Smooth muscle cell (in vitro differentiated cells): ENCODE results near the gene LDLRAP1. TPM values are rescaled to one million over a fixed set of nuclear protein-coding genes. Genes with fewer than 3 reads are reported as not detected.

ENCODE experiments used
- DNase-seq: peaks from one replicate; lab custom pipeline; 2025; ENCODE audit not compliant: unreplicated experiment; lab: John Stamatoyannopoulos, UW
- H2AFZ ChIP-seq: fragments of 200-600 bp; sonication (generic); 2 replicates; pipeline ENCODE4 v1.6.0; 2016; ENCODE audit warnings: antibody characterized with exemption, low read depth, mild to moderate bottlenecking
- H3F3A ChIP-seq: fragments of 200-600 bp; sonication (generic); 2 replicates; pipeline ENCODE4 v1.6.0; 2017; ENCODE audit warnings: antibody characterized with exemption, low read depth
- H3K27ac ChIP-seq: fragments of 200-600 bp; sonication (generic); 2 replicates; pipeline ENCODE4 v1.5.1; 2016; ENCODE audit warnings: low read depth, mild to moderate bottlenecking
- H3K27me3 ChIP-seq: fragments of 200-600 bp; sonication (generic); 2 replicates; pipeline ENCODE4 v1.6.1; 2016; ENCODE audit warnings: low read depth, mild to moderate bottlenecking
- H3K36me3 ChIP-seq: fragments of 200-600 bp; sonication (generic); 2 replicates; pipeline ENCODE4 v1.5.1; 2016; ENCODE audit warnings: low read depth
- H3K4me1 ChIP-seq: fragments of 200-600 bp; sonication (generic); 2 replicates; pipeline ENCODE4 v1.5.1; 2016; ENCODE audit warnings: low read depth
- H3K4me2 ChIP-seq: fragments of 200-600 bp; sonication (generic); 2 replicates; pipeline ENCODE4 v1.6.0; 2016; ENCODE audit warnings: mild to moderate bottlenecking
- H3K4me3 ChIP-seq: fragments of 200-600 bp; sonication (generic); 2 replicates; pipeline ENCODE4 v1.5.1; 2016; ENCODE audit warnings: mild to moderate bottlenecking
- H3K79me2 ChIP-seq: fragments of 200-600 bp; sonication (generic); 2 replicates; pipeline ENCODE4 v1.6.0; 2016; ENCODE audit warnings: low read depth, mild to moderate bottlenecking
- H3K9ac ChIP-seq: fragments of 200-600 bp; sonication (generic); 2 replicates; pipeline ENCODE4 v1.6.0; 2016; ENCODE audit warnings: low read depth
- H3K9me3 ChIP-seq: fragments of 200-600 bp; sonication (generic); replicated peaks from 2 replicates; pipeline ENCODE4 v1.5.1; 2016; ENCODE audit warnings: low read depth
- H4K20me1 ChIP-seq: fragments of 200-600 bp; sonication (generic); 2 replicates; pipeline ENCODE4 v1.6.0; 2016; ENCODE audit warnings: low read depth
- WGBS: methylation state at CpG from one replicate; pipeline ENCODE4 v1.1.7; 2016; ENCODE audit warnings: low lambda C conversion rate; 5-methylcytosine and 5-hydroxymethylcytosine counted together
- polyA plus RNA-seq: library from polyadenylated mRNA; unstranded; fragments of >200 nt; fragmentation: Nextera tagmentation; extraction: Ambion mirVana; gene quantifications from 2 replicates; pipeline ENCODE4 v1.2.1, GENCODE V29; 2016
- total RNA-seq: library from RNA; depleted of rRNA; stranded (reverse); fragments of >200 nt; gene quantifications from 2 replicates; pipeline ENCODE4 v1.2.3, GENCODE V29; 2014
- TF ChIP-seq, protein P1 (sequence below): fragments of 200-600 bp; sonication (generic); IDR thresholded peaks from 2 replicates; pipeline ENCODE4 v1.5.1; 2017; ENCODE audit warnings: borderline replicate concordance, mild to moderate bottlenecking, antibody characterized with exemption; ENCODE audit not compliant: insufficient read depth, poor library complexity, severe bottlenecking

LDLRAP1 gene
- total and polyA plus RNA-seq, 2 experiments from 2014 or later = 19.5 to 39.0 TPM

DNA sequence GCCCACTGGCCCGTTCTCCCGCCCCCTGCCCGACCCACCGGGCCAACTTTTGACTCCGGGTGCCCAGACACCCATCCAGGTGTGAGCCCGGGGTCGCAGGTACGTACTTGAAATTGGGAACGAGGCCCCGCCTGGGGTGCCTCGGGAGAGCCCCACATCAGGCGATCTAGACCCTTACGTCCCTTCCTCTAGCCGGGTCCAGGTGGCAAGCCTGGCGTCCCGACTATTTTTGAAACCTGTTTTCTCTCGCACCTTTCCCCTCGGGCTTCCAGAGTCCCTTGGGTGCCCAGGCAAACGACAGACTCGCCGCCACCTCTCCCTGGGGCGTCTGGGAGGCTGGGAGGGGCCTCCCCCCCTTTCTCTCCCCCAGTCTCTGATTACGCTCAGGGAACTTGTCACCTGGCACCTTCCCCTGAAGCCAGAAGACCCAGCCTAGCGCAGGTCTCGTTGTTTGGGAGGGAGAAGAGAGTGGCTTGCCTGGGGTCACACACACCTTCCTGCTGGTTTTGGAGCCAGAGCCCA is 898 bp downstream of the LDLRAP1 start:
- H2AFZ ChIP-seq = no peak overlapping the region
- peak overlapping the region; percentile 87 for H3K4me2 ChIP-seq
- H3K27ac ChIP-seq = no peak overlapping the region
- H3K9ac ChIP-seq = peak overlapping the region; percentile 52
- WGBS = 12% methylated on average over 24 of the region's 25 CpGs
- no peaks in the 10 kb centered on the region for H3K27me3 ChIP-seq
- TF ChIP-seq, protein P1, sequence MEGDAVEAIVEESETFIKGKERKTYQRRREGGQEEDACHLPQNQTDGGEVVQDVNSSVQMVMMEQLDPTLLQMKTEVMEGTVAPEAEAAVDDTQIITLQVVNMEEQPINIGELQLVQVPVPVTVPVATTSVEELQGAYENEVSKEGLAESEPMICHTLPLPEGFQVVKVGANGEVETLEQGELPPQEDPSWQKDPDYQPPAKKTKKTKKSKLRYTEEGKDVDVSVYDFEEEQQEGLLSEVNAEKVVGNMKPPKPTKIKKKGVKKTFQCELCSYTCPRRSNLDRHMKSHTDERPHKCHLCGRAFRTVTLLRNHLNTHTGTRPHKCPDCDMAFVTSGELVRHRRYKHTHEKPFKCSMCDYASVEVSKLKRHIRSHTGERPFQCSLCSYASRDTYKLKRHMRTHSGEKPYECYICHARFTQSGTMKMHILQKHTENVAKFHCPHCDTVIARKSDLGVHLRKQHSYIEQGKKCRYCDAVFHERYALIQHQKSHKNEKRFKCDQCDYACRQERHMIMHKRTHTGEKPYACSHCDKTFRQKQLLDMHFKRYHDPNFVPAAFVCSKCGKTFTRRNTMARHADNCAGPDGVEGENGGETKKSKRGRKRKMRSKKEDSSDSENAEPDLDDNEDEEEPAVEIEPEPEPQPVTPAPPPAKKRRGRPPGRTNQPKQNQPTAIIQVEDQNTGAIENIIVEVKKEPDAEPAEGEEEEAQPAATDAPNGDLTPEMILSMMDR = no peak
- no peaks in the 10 kb centered on the region for H3K36me3 ChIP-seq
- peaks cover 11% of the 10 kb centered on the region for H3K4me1 ChIP-seq
- no peaks in the 10 kb centered on the region for H3K9me3 ChIP-seq
- peaks cover 45% of the 10 kb centered on the region for H3K79me2 ChIP-seq
- peaks cover 43% of the 10 kb centered on the region for H4K20me1 ChIP-seq
- peaks cover 9% of the 10 kb centered on the region for H3F3A ChIP-seq
- DNase-seq = no peak
- peak overlapping the region; percentile 83 for H3K4me3 ChIP-seq

DNA sequence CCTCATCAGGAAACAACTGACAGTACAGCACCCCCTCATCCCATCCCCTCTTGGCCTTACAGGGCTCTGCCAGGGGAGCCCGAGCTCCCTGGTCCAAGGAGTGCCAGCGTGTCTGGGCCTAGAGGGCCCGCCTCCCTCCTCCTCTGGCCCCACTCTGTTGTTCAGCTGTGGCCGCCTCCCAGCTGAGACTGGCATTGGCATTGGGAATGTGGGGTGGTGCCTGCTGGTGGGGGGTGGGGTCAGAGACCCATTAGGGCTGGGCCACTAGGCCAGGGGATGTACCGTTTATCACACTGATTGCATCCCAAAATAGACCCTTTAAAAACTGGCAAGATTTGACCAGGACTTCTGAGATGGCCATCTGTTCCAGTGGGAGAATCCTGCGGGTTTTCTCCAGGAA is 1.4 kb downstream of the LDLRAP1 start:
- no peak for DNase-seq
- Histone ChIP-seq H3K27ac (no peak overlapping the region), H4K20me1 (peaks cover 48% of the 10 kb centered on the region), H3K4me2 (peak overlapping the region; percentile 87), H3K9me3 (no peaks in the 10 kb centered on the region), H3K27me3 (no peaks in the 10 kb centered on the region), H3K9ac (peak overlapping the region; percentile 52), H3K36me3 (no peaks in the 10 kb centered on the region), H3K79me2 (peaks cover 45% of the 10 kb centered on the region), H3F3A (peaks cover 9% of the 10 kb centered on the region), H3K4me3 (peak overlapping the region; percentile 83), H3K4me1 (peaks cover 14% of the 10 kb centered on the region), H2AFZ (no peak overlapping the region)
- WGBS = 55% methylated on average over 6 of the region's 6 CpGs
- TF ChIP-seq, protein P1 = no peak

GRCh38 chr1:25545767-25546166 is 2.4 kb downstream of the LDLRAP1 start:
- Histone ChIP-seq H3K27ac (no peak overlapping the region), H3K4me2 (peak overlapping the region; percentile 87), H3K9ac (no peak overlapping the region), H3F3A (peaks cover 9% of the 10 kb centered on the region), H3K4me3 (no peak overlapping the region), H3K9me3 (no peaks in the 10 kb centered on the region), H3K27me3 (no peaks in the 10 kb centered on the region), H2AFZ (no peak overlapping the region), H3K36me3 (no peaks in the 10 kb centered on the region), H3K4me1 (peaks cover 14% of the 10 kb centered on the region), H3K79me2 (peaks cover 50% of the 10 kb centered on the region), H4K20me1 (peaks cover 58% of the 10 kb centered on the region)
- no peak for DNase-seq
- 88% methylated on average over 3 of the region's 3 CpGs for WGBS
- TF ChIP-seq, protein P1 = no peak

DNA sequence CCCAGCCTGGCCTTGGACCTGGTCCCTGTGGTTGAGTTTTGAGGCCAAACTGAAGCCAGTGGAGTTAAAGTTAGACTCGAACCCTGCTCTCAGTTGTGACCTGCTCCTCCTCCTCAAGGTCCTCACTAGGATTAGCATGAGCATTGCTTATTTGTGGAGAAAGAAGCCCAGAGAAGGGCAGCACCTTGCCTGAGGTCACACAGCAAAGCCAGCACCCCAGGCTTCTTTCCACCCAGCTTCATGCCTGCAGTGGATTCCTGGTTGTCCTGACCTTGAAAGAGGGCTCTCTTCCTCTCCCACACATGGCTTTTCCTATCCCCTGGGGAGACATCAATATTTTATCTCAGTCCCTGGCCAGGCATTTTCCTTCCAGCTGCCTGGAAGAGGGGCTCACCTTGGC is 2.8 kb downstream of the LDLRAP1 start:
- Histone ChIP-seq H3K4me3 (no peak overlapping the region), H3F3A (peaks cover 9% of the 10 kb centered on the region), H2AFZ (no peak overlapping the region), H3K4me2 (no peak overlapping the region), H3K36me3 (no peaks in the 10 kb centered on the region), H3K9me3 (no peaks in the 10 kb centered on the region), H3K27me3 (no peaks in the 10 kb centered on the region), H3K79me2 (peaks cover 55% of the 10 kb centered on the region), H3K27ac (no peak overlapping the region), H3K4me1 (peaks cover 14% of the 10 kb centered on the region), H3K9ac (no peak overlapping the region), H4K20me1 (peaks cover 62% of the 10 kb centered on the region)
- no peak for DNase-seq
- TF ChIP-seq, protein P1 = no peak
- 100% methylated on average over 1 of the region's 1 CpG for WGBS
